GM12878 (cell line): Measurements from ENCODE around the gene SRBD1. TPM values are rescaled to one million over a fixed set of nuclear protein-coding genes. Genes with fewer than 3 reads are reported as not detected.

Experiments
- KAT2A ChIP-seq: conservative IDR thresholded peaks from 2 replicates; pipeline ENCODE4 v1.6.1; 2011; ENCODE audit warnings: low read depth, low read length; ENCODE audit not compliant: control insufficient read depth
- MTA2 ChIP-seq: fragments of 450-650 bp; IDR thresholded peaks from 2 replicates; pipeline ENCODE4 v1.6.1; 2016; ENCODE audit warnings: low read depth, mild to moderate bottlenecking, moderate library complexity
- MXI1 ChIP-seq: fragments of 150-350 bp; IDR thresholded peaks from 2 replicates; pipeline ENCODE4 v1.6.1; 2011; ENCODE audit warnings: low read depth, mild to moderate bottlenecking, inconsistent platforms, low read length, improper control_type of control experiment
- NR2F1 ChIP-seq: fragments of 450-650 bp; conservative IDR thresholded peaks from 2 replicates; pipeline ENCODE4 v1.6.1; 2017; ENCODE audit warnings: mild to moderate bottlenecking
- RB1 ChIP-seq: fragments of 450-650 bp; formaldehyde crosslinking; IDR thresholded peaks from 2 replicates; pipeline ENCODE4 v1.6.1; 2017; ENCODE audit warnings: mild to moderate bottlenecking, borderline replicate concordance
- SMAD5 ChIP-seq: IDR thresholded peaks from 2 replicates; pipeline ENCODE4 v1.6.1; 2016; ENCODE audit warnings: antibody characterized with exemption, low read depth
- WRNIP1 ChIP-seq: IDR thresholded peaks from 2 replicates; pipeline ENCODE4 v1.6.1; 2011; ENCODE audit warnings: low read depth, low read length, improper control_type of control experiment, borderline replicate concordance
- ZNF217 ChIP-seq: fragments of 450-650 bp; IDR thresholded peaks from 2 replicates; pipeline ENCODE4 v1.6.1; 2017; ENCODE audit warnings: antibody characterized with exemption, mild to moderate bottlenecking
- ZZZ3 ChIP-seq: IDR thresholded peaks from 2 replicates; pipeline ENCODE4 v1.6.1; 2011; ENCODE audit warnings: low read depth; ENCODE audit not compliant: control insufficient read depth, insufficient read length
- polyA plus RNA-seq, 11 experiments: library from polyadenylated mRNA; depleted of rRNA in 4 of 11; unstranded in 6 of 11; stranded (reverse) in 5 of 11; fragments of >200 nt; fragmentation: Nextera tagmentation in 4 of 11; fragmentation: Illumina TruSeq in 1 of 11; extraction: Ambion mirVana in 4 of 11; extraction: Trizol in 1 of 11; gene quantifications; 1 replicate in 1 of 11; 2 replicates in 10 of 11; pipeline versions ENCODE4 v1.2.1 to v1.2.3, GENCODE V29; 2011 to 2016; ENCODE audit warnings: inconsistent platforms in 2 of 11, missing spikeins in 2 of 11, low read depth in 1 of 11
- total RNA-seq, 4 experiments: library from RNA; depleted of rRNA in 3 of 4; stranded (reverse); fragments of >200 nt in 3 of 4; fragmentation: Illumina TruSeq in 1 of 4; extraction: Trizol in 1 of 4; gene quantifications; 2 replicates each; pipeline versions ENCODE4 v1.2.1 to v1.2.3, GENCODE V29; 2013 to 2021
- TF ChIP-seq, protein P1 (sequence below): fragments of 150-350 bp; IDR thresholded peaks from 2 replicates; pipeline ENCODE4 v1.6.1; 2016; ENCODE audit warnings: low read depth, low read length
- TF ChIP-seq, protein P2 (sequence below): fragments of 450-650 bp; IDR thresholded peaks from 2 replicates; pipeline ENCODE4 v1.6.1; 2017; ENCODE audit warnings: mild to moderate bottlenecking, moderate library complexity
- TF ChIP-seq, protein P3 (sequence below): fragments of 450-650 bp; conservative IDR thresholded peaks from 2 replicates; pipeline ENCODE4 v1.6.1; 2017; ENCODE audit warnings: mild to moderate bottlenecking, moderate library complexity
- TF ChIP-seq, protein P4 (sequence below), 3 experiments: IDR thresholded peaks in 2 of 3; conservative IDR thresholded peaks in 1 of 3; 2 replicates each; pipeline ENCODE4 v1.5.1; 2011; ENCODE audit warnings: low read depth in 3 of 3, low read length in 3 of 3, mild to moderate bottlenecking in 3 of 3, control low read depth in 2 of 3, moderate library complexity in 2 of 3, inconsistent platforms in 1 of 3, mixed read lengths in 1 of 3; ENCODE audit not compliant: control insufficient read depth in 2 of 3, insufficient read depth in 1 of 3; ENCODE audit errors: extremely low read depth in 1 of 3
- TF ChIP-seq, protein P5 (sequence below): fragments of 150-350 bp; IDR thresholded peaks from 2 replicates; pipeline ENCODE4 v1.6.1; 2014; ENCODE audit warnings: mild to moderate bottlenecking, low read depth, low read length

SRBD1 gene
- total and polyA plus RNA-seq, 10 of the 15 experiments (the other 5 are each of a cell fraction or from before 2014, with no cell fraction given), result 9.7 to 33.1 (median 20.1) TPM

DNA sequence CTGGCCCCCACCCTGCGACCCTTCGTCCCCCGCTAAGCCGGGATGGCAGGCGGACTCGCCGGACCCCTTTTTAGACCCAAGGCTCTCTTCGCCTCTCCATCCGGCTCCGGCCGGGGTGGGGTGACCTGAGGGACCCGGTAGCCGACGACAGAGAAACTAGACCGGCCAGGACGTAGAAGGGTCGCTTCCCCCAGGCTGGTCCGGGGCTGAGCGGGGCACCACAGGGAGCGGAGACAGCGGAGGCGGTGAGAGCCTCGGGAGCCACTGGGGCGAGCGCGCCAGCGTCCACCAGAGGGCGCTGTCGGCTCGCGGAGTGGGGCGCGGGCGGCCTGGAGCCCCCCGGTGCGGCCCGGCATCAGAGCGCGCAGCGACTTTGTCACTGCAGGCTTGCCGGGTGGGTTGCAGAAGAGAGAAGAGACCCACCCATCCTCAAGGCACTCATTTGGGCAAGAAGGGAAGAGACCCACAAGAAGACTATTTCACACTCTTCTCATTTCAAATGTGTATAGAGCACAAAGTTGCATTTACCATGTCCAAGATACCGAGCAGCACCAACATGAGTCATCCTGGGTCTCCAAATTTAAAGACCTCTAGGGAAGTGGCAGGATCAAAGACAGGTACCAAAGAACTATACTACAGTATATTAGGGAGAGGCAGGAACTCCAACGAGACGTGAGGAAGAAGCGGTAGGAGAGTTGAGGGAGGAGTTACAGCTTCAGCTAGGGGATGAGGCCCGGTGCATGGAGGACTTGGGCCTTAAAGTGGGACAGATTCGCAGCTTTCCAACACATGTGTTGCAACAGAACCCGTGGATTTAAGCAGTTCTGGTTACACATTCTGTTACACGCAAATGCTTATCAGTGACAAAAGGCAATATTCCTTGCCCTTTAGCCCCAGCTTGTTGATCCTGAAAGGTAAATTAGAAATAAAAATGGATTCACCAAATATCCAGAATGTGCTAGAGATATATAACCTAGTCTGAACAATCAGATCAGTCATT, 32.8 kb upstream of the SRBD1 start (continued):
- TF ChIP-seq, protein P1, sequence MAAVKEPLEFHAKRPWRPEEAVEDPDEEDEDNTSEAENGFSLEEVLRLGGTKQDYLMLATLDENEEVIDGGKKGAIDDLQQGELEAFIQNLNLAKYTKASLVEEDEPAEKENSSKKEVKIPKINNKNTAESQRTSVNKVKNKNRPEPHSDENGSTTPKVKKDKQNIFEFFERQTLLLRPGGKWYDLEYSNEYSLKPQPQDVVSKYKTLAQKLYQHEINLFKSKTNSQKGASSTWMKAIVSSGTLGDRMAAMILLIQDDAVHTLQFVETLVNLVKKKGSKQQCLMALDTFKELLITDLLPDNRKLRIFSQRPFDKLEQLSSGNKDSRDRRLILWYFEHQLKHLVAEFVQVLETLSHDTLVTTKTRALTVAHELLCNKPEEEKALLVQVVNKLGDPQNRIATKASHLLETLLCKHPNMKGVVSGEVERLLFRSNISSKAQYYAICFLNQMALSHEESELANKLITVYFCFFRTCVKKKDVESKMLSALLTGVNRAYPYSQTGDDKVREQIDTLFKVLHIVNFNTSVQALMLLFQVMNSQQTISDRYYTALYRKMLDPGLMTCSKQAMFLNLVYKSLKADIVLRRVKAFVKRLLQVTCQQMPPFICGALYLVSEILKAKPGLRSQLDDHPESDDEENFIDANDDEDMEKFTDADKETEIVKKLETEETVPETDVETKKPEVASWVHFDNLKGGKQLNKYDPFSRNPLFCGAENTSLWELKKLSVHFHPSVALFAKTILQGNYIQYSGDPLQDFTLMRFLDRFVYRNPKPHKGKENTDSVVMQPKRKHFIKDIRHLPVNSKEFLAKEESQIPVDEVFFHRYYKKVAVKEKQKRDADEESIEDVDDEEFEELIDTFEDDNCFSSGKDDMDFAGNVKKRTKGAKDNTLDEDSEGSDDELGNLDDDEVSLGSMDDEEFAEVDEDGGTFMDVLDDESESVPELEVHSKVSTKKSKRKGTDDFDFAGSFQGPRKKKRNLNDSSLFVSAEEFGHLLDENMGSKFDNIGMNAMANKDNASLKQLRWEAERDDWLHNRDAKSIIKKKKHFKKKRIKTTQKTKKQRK, result no peak
- TF ChIP-seq MTA2 (no peak), RB1 (peak; percentile 74; the same call in 1 of the 2 replicates), MXI1 (no peak), KAT2A (no peak), ZNF217 (0 out of 2 replicates have a peak, but pooled peaks have one; percentile 36), ZZZ3 (no peak), WRNIP1 (no peak), SMAD5 (no peak), NR2F1 (peak; percentile 41)
- TF ChIP-seq, protein P2, sequence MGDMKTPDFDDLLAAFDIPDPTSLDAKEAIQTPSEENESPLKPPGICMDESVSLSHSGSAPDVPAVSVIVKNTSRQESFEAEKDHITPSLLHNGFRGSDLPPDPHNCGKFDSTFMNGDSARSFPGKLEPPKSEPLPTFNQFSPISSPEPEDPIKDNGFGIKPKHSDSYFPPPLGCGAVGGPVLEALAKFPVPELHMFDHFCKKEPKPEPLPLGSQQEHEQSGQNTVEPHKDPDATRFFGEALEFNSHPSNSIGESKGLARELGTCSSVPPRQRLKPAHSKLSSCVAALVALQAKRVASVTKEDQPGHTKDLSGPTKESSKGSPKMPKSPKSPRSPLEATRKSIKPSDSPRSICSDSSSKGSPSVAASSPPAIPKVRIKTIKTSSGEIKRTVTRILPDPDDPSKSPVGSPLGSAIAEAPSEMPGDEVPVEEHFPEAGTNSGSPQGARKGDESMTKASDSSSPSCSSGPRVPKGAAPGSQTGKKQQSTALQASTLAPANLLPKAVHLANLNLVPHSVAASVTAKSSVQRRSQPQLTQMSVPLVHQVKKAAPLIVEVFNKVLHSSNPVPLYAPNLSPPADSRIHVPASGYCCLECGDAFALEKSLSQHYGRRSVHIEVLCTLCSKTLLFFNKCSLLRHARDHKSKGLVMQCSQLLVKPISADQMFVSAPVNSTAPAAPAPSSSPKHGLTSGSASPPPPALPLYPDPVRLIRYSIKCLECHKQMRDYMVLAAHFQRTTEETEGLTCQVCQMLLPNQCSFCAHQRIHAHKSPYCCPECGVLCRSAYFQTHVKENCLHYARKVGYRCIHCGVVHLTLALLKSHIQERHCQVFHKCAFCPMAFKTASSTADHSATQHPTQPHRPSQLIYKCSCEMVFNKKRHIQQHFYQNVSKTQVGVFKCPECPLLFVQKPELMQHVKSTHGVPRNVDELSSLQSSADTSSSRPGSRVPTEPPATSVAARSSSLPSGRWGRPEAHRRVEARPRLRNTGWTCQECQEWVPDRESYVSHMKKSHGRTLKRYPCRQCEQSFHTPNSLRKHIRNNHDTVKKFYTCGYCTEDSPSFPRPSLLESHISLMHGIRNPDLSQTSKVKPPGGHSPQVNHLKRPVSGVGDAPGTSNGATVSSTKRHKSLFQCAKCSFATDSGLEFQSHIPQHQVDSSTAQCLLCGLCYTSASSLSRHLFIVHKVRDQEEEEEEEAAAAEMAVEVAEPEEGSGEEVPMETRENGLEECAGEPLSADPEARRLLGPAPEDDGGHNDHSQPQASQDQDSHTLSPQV, result peak; percentile 79
- TF ChIP-seq, protein P3, sequence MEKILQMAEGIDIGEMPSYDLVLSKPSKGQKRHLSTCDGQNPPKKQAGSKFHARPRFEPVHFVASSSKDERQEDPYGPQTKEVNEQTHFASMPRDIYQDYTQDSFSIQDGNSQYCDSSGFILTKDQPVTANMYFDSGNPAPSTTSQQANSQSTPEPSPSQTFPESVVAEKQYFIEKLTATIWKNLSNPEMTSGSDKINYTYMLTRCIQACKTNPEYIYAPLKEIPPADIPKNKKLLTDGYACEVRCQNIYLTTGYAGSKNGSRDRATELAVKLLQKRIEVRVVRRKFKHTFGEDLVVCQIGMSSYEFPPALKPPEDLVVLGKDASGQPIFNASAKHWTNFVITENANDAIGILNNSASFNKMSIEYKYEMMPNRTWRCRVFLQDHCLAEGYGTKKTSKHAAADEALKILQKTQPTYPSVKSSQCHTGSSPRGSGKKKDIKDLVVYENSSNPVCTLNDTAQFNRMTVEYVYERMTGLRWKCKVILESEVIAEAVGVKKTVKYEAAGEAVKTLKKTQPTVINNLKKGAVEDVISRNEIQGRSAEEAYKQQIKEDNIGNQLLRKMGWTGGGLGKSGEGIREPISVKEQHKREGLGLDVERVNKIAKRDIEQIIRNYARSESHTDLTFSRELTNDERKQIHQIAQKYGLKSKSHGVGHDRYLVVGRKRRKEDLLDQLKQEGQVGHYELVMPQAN, result no peak
- TF ChIP-seq, protein P4, sequence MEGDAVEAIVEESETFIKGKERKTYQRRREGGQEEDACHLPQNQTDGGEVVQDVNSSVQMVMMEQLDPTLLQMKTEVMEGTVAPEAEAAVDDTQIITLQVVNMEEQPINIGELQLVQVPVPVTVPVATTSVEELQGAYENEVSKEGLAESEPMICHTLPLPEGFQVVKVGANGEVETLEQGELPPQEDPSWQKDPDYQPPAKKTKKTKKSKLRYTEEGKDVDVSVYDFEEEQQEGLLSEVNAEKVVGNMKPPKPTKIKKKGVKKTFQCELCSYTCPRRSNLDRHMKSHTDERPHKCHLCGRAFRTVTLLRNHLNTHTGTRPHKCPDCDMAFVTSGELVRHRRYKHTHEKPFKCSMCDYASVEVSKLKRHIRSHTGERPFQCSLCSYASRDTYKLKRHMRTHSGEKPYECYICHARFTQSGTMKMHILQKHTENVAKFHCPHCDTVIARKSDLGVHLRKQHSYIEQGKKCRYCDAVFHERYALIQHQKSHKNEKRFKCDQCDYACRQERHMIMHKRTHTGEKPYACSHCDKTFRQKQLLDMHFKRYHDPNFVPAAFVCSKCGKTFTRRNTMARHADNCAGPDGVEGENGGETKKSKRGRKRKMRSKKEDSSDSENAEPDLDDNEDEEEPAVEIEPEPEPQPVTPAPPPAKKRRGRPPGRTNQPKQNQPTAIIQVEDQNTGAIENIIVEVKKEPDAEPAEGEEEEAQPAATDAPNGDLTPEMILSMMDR (IDR thresholded peaks at IDR 0.05 in 2 of 3, conservative IDR thresholded peaks at IDR 0.05 in 1 of 3; ENCODE audit: control insufficient read depth in 2 of 3, extremely low read depth in 1 of 3, insufficient read depth in 1 of 3, low read depth in 3 of 3, low read length in 3 of 3), result peak; percentile 80 to 84 (median 81)
- TF ChIP-seq, protein P5, sequence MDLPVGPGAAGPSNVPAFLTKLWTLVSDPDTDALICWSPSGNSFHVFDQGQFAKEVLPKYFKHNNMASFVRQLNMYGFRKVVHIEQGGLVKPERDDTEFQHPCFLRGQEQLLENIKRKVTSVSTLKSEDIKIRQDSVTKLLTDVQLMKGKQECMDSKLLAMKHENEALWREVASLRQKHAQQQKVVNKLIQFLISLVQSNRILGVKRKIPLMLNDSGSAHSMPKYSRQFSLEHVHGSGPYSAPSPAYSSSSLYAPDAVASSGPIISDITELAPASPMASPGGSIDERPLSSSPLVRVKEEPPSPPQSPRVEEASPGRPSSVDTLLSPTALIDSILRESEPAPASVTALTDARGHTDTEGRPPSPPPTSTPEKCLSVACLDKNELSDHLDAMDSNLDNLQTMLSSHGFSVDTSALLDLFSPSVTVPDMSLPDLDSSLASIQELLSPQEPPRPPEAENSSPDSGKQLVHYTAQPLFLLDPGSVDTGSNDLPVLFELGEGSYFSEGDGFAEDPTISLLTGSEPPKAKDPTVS, result no peak
